GM23338 (cell line): Measurements from ENCODE around the gene FBLN2. TPM values are rescaled to one million over a fixed set of nuclear protein-coding genes. Genes with fewer than 3 reads are reported as not detected.

Experiments
- ATAC-seq: fragments of 200-7000 bp; cut with Tn5 transposase; 3 replicates; pipeline ENCODE4 v1.9.1; 2020
- DNase-seq: peaks from one replicate; pipeline ENCODE4 v3.0.0-alpha.2; 2015; ENCODE audit warnings: low spot score
- H2AFZ ChIP-seq: fragments of 200-600 bp; sonication (generic); 2 replicates; pipeline ENCODE4 v1.8.0; 2016; ENCODE audit warnings: antibody characterized with exemption, mild to moderate bottlenecking, moderate library complexity
- H3F3A ChIP-seq: fragments of 200-600 bp; sonication (generic); replicated peaks from 2 replicates; pipeline ENCODE4 v1.8.0; 2017; ENCODE audit warnings: antibody characterized with exemption, mixed run types, low read depth
- H3K27ac ChIP-seq: fragments of 200-600 bp; sonication (generic); 2 replicates; pipeline ENCODE4 v1.6.1; 2016; ENCODE audit warnings: low read depth
- H3K27me3 ChIP-seq: fragments of 200-600 bp; sonication (generic); 2 replicates; pipeline ENCODE4 v1.8.0; 2016; ENCODE audit warnings: mild to moderate bottlenecking, mixed run types, moderate library complexity; ENCODE audit not compliant: insufficient read depth
- H3K36me3 ChIP-seq: fragments of 200-600 bp; sonication (generic); 2 replicates; pipeline ENCODE4 v1.8.0; 2016; ENCODE audit warnings: mild to moderate bottlenecking; ENCODE audit not compliant: insufficient read depth
- H3K4me1 ChIP-seq: fragments of 200-600 bp; sonication (generic); 2 replicates; pipeline ENCODE4 v1.8.0; 2016; ENCODE audit warnings: mild to moderate bottlenecking, moderate library complexity; ENCODE audit not compliant: insufficient read depth
- H3K4me2 ChIP-seq: fragments of 200-600 bp; sonication (generic); 2 replicates; pipeline ENCODE4 v1.7.1; 2017; ENCODE audit warnings: mixed run types
- H3K4me3 ChIP-seq: fragments of 200-600 bp; sonication (generic); 2 replicates; pipeline ENCODE4 v1.6.1; 2016; ENCODE audit warnings: mixed run types
- H3K79me2 ChIP-seq: fragments of 200-600 bp; sonication (generic); replicated peaks from 2 replicates; pipeline ENCODE4 v1.8.0; 2017; ENCODE audit warnings: mild to moderate bottlenecking; ENCODE audit not compliant: insufficient read depth
- H3K9me2 ChIP-seq: fragments of 200-600 bp; sonication (generic); 2 replicates; pipeline ENCODE4 v1.8.0; 2017; ENCODE audit not compliant: insufficient read depth
- H4K20me1 ChIP-seq: fragments of 200-600 bp; sonication (generic); replicated peaks from 2 replicates; pipeline ENCODE4 v1.8.0; 2017; ENCODE audit warnings: mild to moderate bottlenecking; ENCODE audit not compliant: insufficient read depth
- H3K27ac Mint-ChIP-seq: 2 replicates; pipeline ENCODE4 v1.8.0; 2020; ENCODE audit warnings: inconsistent platforms, mild to moderate bottlenecking, moderate library complexity, mixed read lengths
- H3K27me3 Mint-ChIP-seq: 3 replicates; pipeline ENCODE4 v1.8.0; 2022; ENCODE audit warnings: low read depth, mild to moderate bottlenecking, moderate library complexity, mixed read lengths, inconsistent platforms; ENCODE audit not compliant: insufficient read depth, poor library complexity
- H3K36me3 Mint-ChIP-seq: 3 replicates; pipeline ENCODE4 v1.8.0; 2021; ENCODE audit warnings: low read depth, mild to moderate bottlenecking, inconsistent platforms, moderate library complexity, mixed read lengths
- H3K4me1 Mint-ChIP-seq: 3 replicates; pipeline ENCODE4 v1.8.0; 2020; ENCODE audit warnings: mild to moderate bottlenecking, inconsistent platforms, mixed read lengths
- H3K4me3 Mint-ChIP-seq: 3 replicates; pipeline ENCODE4 v1.8.0; 2021; ENCODE audit warnings: moderate library complexity, mild to moderate bottlenecking, inconsistent platforms, mixed read lengths
- H3K9me3 Mint-ChIP-seq: 3 replicates; pipeline ENCODE4 v1.8.0; 2020; ENCODE audit warnings: moderate library complexity, mild to moderate bottlenecking, inconsistent platforms, mixed read lengths
- CREB1 ChIP-seq: fragments of 250-450 bp; sonication (Bioruptor Pico); IDR thresholded peaks from 2 replicates; pipeline ENCODE4 v1.5.0; 2020; ENCODE audit warnings: low read depth, mild to moderate bottlenecking, moderate library complexity
- EZH2 ChIP-seq: fragments of 200-600 bp; sonication (generic); IDR thresholded peaks from one replicate; pipeline ENCODE4 v1.8.0; 2017; ENCODE audit warnings: antibody characterized with exemption, mild to moderate bottlenecking, low read depth; ENCODE audit not compliant: unreplicated experiment
- EZH2phosphoT487 ChIP-seq: fragments of 200-600 bp; sonication (generic); IDR thresholded peaks from one replicate; pipeline ENCODE4 v1.8.1; 2018; ENCODE audit warnings: antibody characterized with exemption; ENCODE audit not compliant: unreplicated experiment
- POLR2AphosphoS5 ChIP-seq: IDR thresholded peaks from 2 replicates; pipeline ENCODE4 v1.6.1; 2016; ENCODE audit warnings: antibody characterized with exemption, low read depth
- ZNF331 ChIP-seq: fragments of 250-450 bp; sonication (Bioruptor Pico); IDR thresholded peaks from 2 replicates; pipeline ENCODE4 v1.5.0; 2020; ENCODE audit warnings: low read depth, mild to moderate bottlenecking, moderate library complexity
- ZNF462 ChIP-seq: fragments of 250-450 bp; sonication (Bioruptor Pico); IDR thresholded peaks from 2 replicates; pipeline ENCODE4 v1.5.0; 2020; ENCODE audit warnings: mild to moderate bottlenecking, moderate library complexity
- polyA plus RNA-seq: library from polyadenylated mRNA; unstranded; fragments of >200 nt; fragmentation: Nextera tagmentation; extraction: Ambion mirVana; gene quantifications from 2 replicates; pipeline ENCODE4 v1.2.1, GENCODE V29; 2016
- total RNA-seq: library from RNA; depleted of rRNA; stranded (reverse); fragments of >200 nt; shearing (Covaris generic); gene quantifications from 2 replicates; pipeline ENCODE4 v1.2.3, GENCODE V29; 2014

Gene FBLN2
- total and polyA plus RNA-seq, 2 experiments from 2014 or later = 18.8 to 26.8 TPM

- Histone ChIP-seq H3K79me2 (no peaks in the 10 kb centered on the region), H3K27me3 (no peaks in the 10 kb centered on the region), H3K9me2 (no peaks in the 10 kb centered on the region), H3K27ac (no peak overlapping the region), H3F3A (no peaks in the 10 kb centered on the region), H3K4me2 (no peak overlapping the region), H4K20me1 (no peaks in the 10 kb centered on the region), H2AFZ (no peak overlapping the region), H3K36me3 (no peaks in the 10 kb centered on the region), H3K4me1 (no peaks in the 10 kb centered on the region), H3K4me3 (no peak overlapping the region)
- Mint-ChIP-seq H3K9me3 (no peaks in the 10 kb centered on the region), H3K27ac (no peak overlapping the region), H3K4me3 (no peak overlapping the region), H3K36me3 (no peaks in the 10 kb centered on the region), H3K4me1 (peaks cover 6% of the 10 kb centered on the region; the same call in 2 of the 3 replicates), H3K27me3 (peaks cover 6% of the 10 kb centered on the region)
- ATAC-seq (peak; percentile 69), DNase-seq (peak; percentile 29)
- TF ChIP-seq EZH2phosphoT487 (no peak), CREB1 (no peak), ZNF331 (CRISPR knock-in tag) (no peak), POLR2AphosphoS5 (no peak), EZH2 (no peak), ZNF462 (CRISPR knock-in tag) (no peak)
These were observed 41.2 kb upstream of the FBLN2 start for GRCh38 chr3:13507570-13508339.
